T1000 (cell line): ENCODE results near the gene STN1.

Experiments used
- DNase-seq: peaks from one replicate; lab custom pipeline; 2025; ENCODE audit warnings: mixed read lengths; lab: John Stamatoyannopoulos, UW

Gene STN1

GRCh38 chr10:103918053-103918846, at the start of gene STN1:
TSS of gene STN1 (minus strand) at chr10:103918184. CDS start at chr10:103917594, 590 bp downstream.
- DNase-seq = peak; percentile 97

- peak; percentile 29 for DNase-seq
Measured at GRCh38 chr10:103967448-103968071, 49.6 kb upstream of the STN1 start.

- peak; percentile 74 for DNase-seq
Measured at GRCh38 chr10:103966671-103967447, 48.9 kb upstream of the STN1 start, which contains the start of gene SLK. TSS of gene SLK (plus strand) at chr10:103967140. CDS start at chr10:103967746, 606 bp downstream.

- DNase-seq = no peak
Measured at GRCh38 chr10:103960103-103960502, 42.1 kb upstream of the STN1 start.

- DNase-seq = no peak
Measured at GRCh38 chr10:103958996-103959395, 41.0 kb upstream of the STN1 start.

GRCh38 chr10:103954543-103954942, 36.6 kb upstream of the STN1 start:
- DNase-seq = no peak

- DNase-seq = no peak
Measured at GRCh38 chr10:103951942-103952341, 34.0 kb upstream of the STN1 start.

- DNase-seq = no peak
Measured at GRCh38 chr10:103951183-103951582, 33.2 kb upstream of the STN1 start.

GRCh38 chr10:103949728-103950127, 31.7 kb upstream of the STN1 start:
- no peak for DNase-seq

GRCh38 chr10:103947799-103948516, 30.0 kb upstream of the STN1 start:
- no peak for DNase-seq

GRCh38 chr10:103942866-103943265, 24.9 kb upstream of the STN1 start:
- no peak for DNase-seq

GRCh38 chr10:103941801-103942200, 23.8 kb upstream of the STN1 start:
- DNase-seq = no peak

- no peak for DNase-seq
Measured at GRCh38 chr10:103939522-103939921, 21.5 kb upstream of the STN1 start.

GRCh38 chr10:103936022-103936421, 18.0 kb upstream of the STN1 start:
- no peak for DNase-seq

GRCh38 chr10:103934308-103934707, 16.3 kb upstream of the STN1 start:
- DNase-seq = no peak

GRCh38 chr10:103933557-103934121, 15.7 kb upstream of the STN1 start:
- DNase-seq = no peak

GRCh38 chr10:103932971-103933370, 15.0 kb upstream of the STN1 start:
- DNase-seq = no peak

GRCh38 chr10:103932271-103932670, 14.3 kb upstream of the STN1 start:
- DNase-seq = no peak

- no peak for DNase-seq
Measured at GRCh38 chr10:103931603-103932002, 13.6 kb upstream of the STN1 start.

- DNase-seq = no peak
Measured at GRCh38 chr10:103930881-103931280, 12.9 kb upstream of the STN1 start.

- DNase-seq = no peak
Measured at GRCh38 chr10:103930449-103930848, 12.5 kb upstream of the STN1 start.
